CD4-positive, CD25-positive, alpha-beta regulatory T cell (primary cell): ENCODE measurements around the gene EVC2. TPM values are rescaled to one million over a fixed set of nuclear protein-coding genes. Genes with fewer than 3 reads are reported as not detected.

Experiments
- ATAC-seq, 2 donors: fragments of 150-1000 bp; cut with Tn5 transposase; one replicate each; pipeline ENCODE4 v1.10.0; 2021; ENCODE audit warnings: low read depth in 2 of 2, moderate number of reproducible peaks in 2 of 2, moderate library complexity in 1 of 2
- DNase-seq, 3 donors: peaks; one replicate each; pipeline versions ENCODE4 v3.0.0 to v3.0.0-alpha.2; 2012 to 2022; ENCODE audit warnings: mixed read lengths in 1 of 3
- H3K27ac ChIP-seq: one replicate; pipeline ENCODE4 v1.7.0; 2013; ENCODE audit warnings: mild to moderate bottlenecking, low read length; ENCODE audit not compliant: insufficient read depth, poor library complexity, severe bottlenecking
- H3K27me3 ChIP-seq: one replicate; pipeline ENCODE4 v1.7.0; 2013; ENCODE audit warnings: low read length; ENCODE audit not compliant: control insufficient read depth, insufficient read depth
- H3K36me3 ChIP-seq: one replicate; pipeline ENCODE4 v1.7.0; 2013; ENCODE audit warnings: mild to moderate bottlenecking, low read length, moderate library complexity; ENCODE audit not compliant: control insufficient read depth, insufficient read depth
- H3K4me1 ChIP-seq: 2 replicates; pipeline ENCODE4 v1.7.0; 2013; ENCODE audit warnings: mild to moderate bottlenecking, low read length; ENCODE audit not compliant: insufficient read depth, control insufficient read depth, poor library complexity, severe bottlenecking
- H3K4me3 ChIP-seq: one replicate; pipeline ENCODE4 v1.7.0; 2013; ENCODE audit warnings: low read depth, mild to moderate bottlenecking, low read length, moderate library complexity
- H3K9me3 ChIP-seq, 2 experiments: 1 replicate in 1 of 2; 2 replicates in 1 of 2; pipeline ENCODE4 v1.7.0; 2013; ENCODE audit warnings: low read length in 2 of 2, mild to moderate bottlenecking in 1 of 2, moderate library complexity in 1 of 2; ENCODE audit not compliant: control insufficient read depth in 2 of 2
- H3K27ac Mint-ChIP-seq, 3 donors: one replicate each; pipeline ENCODE4 v1.8.0; 2020 to 2022; ENCODE audit warnings: mild to moderate bottlenecking in 3 of 3, mixed read lengths in 3 of 3, moderate library complexity in 2 of 3
- H3K27me3 Mint-ChIP-seq: one replicate; pipeline ENCODE4 v1.8.0; 2022; ENCODE audit warnings: mild to moderate bottlenecking, mixed read lengths
- H3K36me3 Mint-ChIP-seq: one replicate; pipeline ENCODE4 v1.8.0; 2020; ENCODE audit warnings: mixed read lengths
- H3K4me1 Mint-ChIP-seq, 4 donors: one replicate each; pipeline ENCODE4 v1.8.0; 2020 to 2022; ENCODE audit warnings: mixed read lengths in 4 of 4, mild to moderate bottlenecking in 1 of 4
- H3K4me3 Mint-ChIP-seq, 4 donors: one replicate each; pipeline ENCODE4 v1.8.0; 2020 to 2022; ENCODE audit warnings: mild to moderate bottlenecking in 4 of 4, mixed read lengths in 4 of 4, moderate library complexity in 3 of 4
- H3K9me3 Mint-ChIP-seq, 7 donors: one replicate each; pipeline ENCODE4 v1.8.0; 2020 to 2022; ENCODE audit warnings: mixed read lengths in 7 of 7, mild to moderate bottlenecking in 3 of 7, moderate library complexity in 2 of 7
- polyA plus RNA-seq, 4 donors: library from polyadenylated mRNA; unstranded; fragments of 300-500 nt; fragmentation: Illumina TruSeq; gene quantifications; one replicate each; pipeline ENCODE4 v1.2.3, GENCODE V29; 2021
- total RNA-seq: library from RNA; stranded (reverse); gene quantifications from one replicate; pipeline ENCODE4 v1.2.3, GENCODE V29; 2022

EVC2 gene
- total and polyA plus RNA-seq, 5 donors from 2014 or later = 0.03 to 3.2 (median 0.85) TPM

DNA sequence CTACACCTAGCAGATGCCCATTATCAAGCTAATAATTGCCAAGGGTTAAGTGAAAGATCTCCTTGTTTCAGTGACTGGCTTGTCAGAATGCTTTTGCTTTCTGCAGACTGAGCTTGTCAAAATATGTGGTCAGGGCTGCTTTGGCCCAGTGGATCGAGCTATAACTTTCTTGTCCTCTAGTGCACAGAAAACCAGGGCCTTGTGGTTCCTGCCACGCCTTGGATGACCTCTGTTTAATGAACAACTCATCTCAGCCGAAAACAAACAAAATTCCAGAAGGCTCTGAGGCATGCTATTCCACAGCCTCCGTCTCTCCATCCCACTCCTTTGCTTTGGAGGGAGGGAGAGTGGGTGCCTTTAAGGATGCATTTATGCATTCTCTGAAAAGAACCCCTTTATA lies 14.0 kb upstream of the EVC2 start:
- Mint-ChIP-seq H3K4me1 (no peaks in the 10 kb centered on the region), H3K4me3 (no peak overlapping the region), H3K9me3 (peaks cover 0 to 5% (median 2%) of the 10 kb centered on the region in 7 donors), H3K36me3 (peaks cover 3% of the 10 kb centered on the region), H3K27me3 (no peaks in the 10 kb centered on the region), H3K27ac (no peak overlapping the region)
- Histone ChIP-seq H3K27ac (no peak overlapping the region), H3K36me3 (no peaks in the 10 kb centered on the region), H3K4me3 (no peak overlapping the region), H3K4me1 (no peaks in the 10 kb centered on the region), H3K27me3 (no peaks in the 10 kb centered on the region), H3K9me3 (no peaks in the 10 kb centered on the region)
- no peak for ATAC-seq
- DNase-seq = no peak

DNA sequence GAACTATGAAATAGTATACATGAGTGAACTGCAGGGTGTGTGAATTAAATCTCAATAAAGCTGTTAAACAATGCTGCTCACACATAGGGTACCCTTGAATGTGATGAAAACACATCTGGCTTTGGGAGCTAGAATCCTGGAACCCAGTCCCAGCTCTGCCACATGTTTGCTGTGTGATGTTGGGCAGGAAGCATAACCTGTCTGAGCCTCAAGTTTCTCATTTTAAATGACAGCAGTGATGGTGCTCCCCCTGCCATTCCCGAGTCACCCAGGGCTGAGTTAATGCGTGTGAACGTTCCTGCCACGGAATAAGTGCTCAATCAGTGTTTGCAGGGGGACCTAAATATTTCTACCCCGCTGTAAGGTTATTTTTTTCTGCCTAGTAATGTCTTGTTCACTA lies 13.6 kb upstream of the EVC2 start:
- no peak overlapping the region for H3K27ac ChIP-seq
- no peak for ATAC-seq
- no peaks in the 10 kb centered on the region for H3K9me3 ChIP-seq
- Mint-ChIP-seq H3K27ac (no peak overlapping the region), H3K27me3 (peaks cover 3% of the 10 kb centered on the region), H3K36me3 (peaks cover 3% of the 10 kb centered on the region), H3K4me1 (no peaks in the 10 kb centered on the region), H3K9me3 (peaks cover 0 to 5% (median 2%) of the 10 kb centered on the region in 7 donors), H3K4me3 (no peak overlapping the region)
- DNase-seq = no peak
- H3K4me1 ChIP-seq = no peaks in the 10 kb centered on the region
- no peak overlapping the region for H3K4me3 ChIP-seq
- no peaks in the 10 kb centered on the region for H3K36me3 ChIP-seq
- no peaks in the 10 kb centered on the region for H3K27me3 ChIP-seq

- H3K27me3 ChIP-seq = no peaks in the 10 kb centered on the region
- Mint-ChIP-seq H3K27me3 (peaks cover 5% of the 10 kb centered on the region), H3K4me3 (no peak overlapping the region), H3K27ac (no peak overlapping the region), H3K36me3 (peaks cover 3% of the 10 kb centered on the region), H3K9me3 (peaks cover 0 to 6% (median 2%) of the 10 kb centered on the region in 7 donors), H3K4me1 (no peaks in the 10 kb centered on the region)
- H3K9me3 ChIP-seq = no peaks in the 10 kb centered on the region
- ATAC-seq = no peak
- H3K27ac ChIP-seq = no peak overlapping the region
- H3K4me1 ChIP-seq = no peaks in the 10 kb centered on the region
- no peak overlapping the region for H3K4me3 ChIP-seq
- no peak for DNase-seq
- no peaks in the 10 kb centered on the region for H3K36me3 ChIP-seq
Measured at GRCh38 chr4:5720980-5721379, 12.6 kb upstream of the EVC2 start.

DNA sequence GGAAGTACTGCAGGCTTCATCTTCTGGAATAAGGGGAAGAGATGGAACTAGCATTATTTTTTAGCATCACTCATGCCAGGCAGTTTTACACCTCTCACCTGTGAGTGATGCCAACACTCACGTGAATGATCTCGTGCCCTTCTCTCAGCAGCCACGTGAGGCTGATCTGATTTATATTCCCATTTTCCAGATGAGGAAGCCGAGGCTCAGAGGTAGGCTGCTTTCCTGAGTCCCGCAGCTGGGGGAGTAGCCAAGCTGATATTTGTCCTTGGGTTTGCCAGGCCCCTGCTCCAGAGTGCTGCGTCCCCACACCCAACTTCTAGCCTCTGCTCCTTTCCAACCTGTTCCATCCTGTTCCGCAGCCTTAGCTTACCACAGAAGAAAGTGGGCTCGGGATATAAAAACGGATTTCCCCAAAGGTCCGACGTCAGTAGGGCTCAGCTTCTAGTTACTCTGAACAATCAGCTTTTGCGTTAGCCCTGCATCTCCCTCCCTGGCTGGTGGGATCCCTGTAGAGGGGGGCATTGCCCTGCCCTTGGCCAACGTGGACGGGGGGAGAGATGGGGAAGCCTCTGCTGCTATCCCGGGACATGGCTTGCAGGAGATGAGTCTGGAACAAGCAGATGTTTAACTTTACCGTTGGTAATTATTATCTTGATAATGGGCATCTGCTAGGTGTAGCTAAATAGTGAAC lies 11.9 kb upstream of the EVC2 start:
- H3K27me3 ChIP-seq = no peaks in the 10 kb centered on the region
- H3K4me3 Mint-ChIP-seq = no peak overlapping the region
- H3K9me3 ChIP-seq = no peaks in the 10 kb centered on the region
- no peak overlapping the region for H3K4me3 ChIP-seq
- peaks cover 0 to 7% (median 3%) of the 10 kb centered on the region in 7 donors for H3K9me3 Mint-ChIP-seq
- no peaks in the 10 kb centered on the region for H3K4me1 ChIP-seq
- H3K27ac ChIP-seq = no peak overlapping the region
- no peaks in the 10 kb centered on the region for H3K4me1 Mint-ChIP-seq
- ATAC-seq = no peak
- H3K27ac Mint-ChIP-seq = no peak overlapping the region
- H3K36me3 Mint-ChIP-seq = peaks cover 3% of the 10 kb centered on the region
- peaks cover 5% of the 10 kb centered on the region for H3K27me3 Mint-ChIP-seq
- DNase-seq = no peak
- no peaks in the 10 kb centered on the region for H3K36me3 ChIP-seq

GRCh38 chr4:5719350-5720055 lies 11.1 kb upstream of the EVC2 start:
- no peak for ATAC-seq
- no peak overlapping the region for H3K27ac ChIP-seq
- DNase-seq = no peak
- no peaks in the 10 kb centered on the region for H3K4me1 Mint-ChIP-seq
- peaks cover 5% of the 10 kb centered on the region for H3K27me3 Mint-ChIP-seq
- peaks cover 0 to 2% of the 10 kb centered on the region in 2 experiments for H3K9me3 ChIP-seq
- peaks cover 0 to 10% (median 6%) of the 10 kb centered on the region in 7 donors for H3K9me3 Mint-ChIP-seq
- H3K36me3 ChIP-seq = no peaks in the 10 kb centered on the region
- H3K27ac Mint-ChIP-seq = no peak overlapping the region
- no peaks in the 10 kb centered on the region for H3K27me3 ChIP-seq
- no peak overlapping the region for H3K4me3 ChIP-seq
- no peak overlapping the region for H3K4me3 Mint-ChIP-seq
- no peaks in the 10 kb centered on the region for H3K4me1 ChIP-seq
- peaks cover 3% of the 10 kb centered on the region for H3K36me3 Mint-ChIP-seq

DNA sequence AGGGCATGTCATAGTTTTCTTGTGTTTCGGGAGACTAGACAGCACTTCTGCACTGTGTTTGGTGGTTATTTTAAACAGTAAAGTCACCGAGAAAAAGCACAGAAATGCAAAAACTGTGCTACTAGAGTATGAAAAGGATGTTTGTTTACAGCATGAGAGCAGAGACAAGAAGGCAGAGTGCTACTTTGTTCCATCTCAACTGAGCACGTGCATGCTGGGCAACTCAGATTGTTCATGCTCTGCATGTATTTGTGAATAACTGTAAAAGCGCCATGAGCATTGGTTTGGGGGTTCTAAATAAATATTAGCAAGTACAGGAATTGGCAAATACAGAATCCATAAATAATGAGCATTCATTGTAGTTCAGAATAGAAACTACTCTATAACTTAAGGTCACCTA lies 10.1 kb upstream of the EVC2 start:
- Histone ChIP-seq H3K27me3 (no peaks in the 10 kb centered on the region), H3K36me3 (no peaks in the 10 kb centered on the region), H3K4me1 (no peaks in the 10 kb centered on the region), H3K4me3 (no peak overlapping the region), H3K9me3 (peaks cover 0 to 2% of the 10 kb centered on the region in 2 experiments), H3K27ac (no peak overlapping the region)
- Mint-ChIP-seq H3K4me1 (no peaks in the 10 kb centered on the region), H3K27me3 (peaks cover 11% of the 10 kb centered on the region), H3K9me3 (peaks cover 0 to 13% (median 6%) of the 10 kb centered on the region in 7 donors), H3K27ac (peak overlapping the region in 1 of 3 donors; percentile 40), H3K4me3 (no peak overlapping the region), H3K36me3 (peaks cover 3% of the 10 kb centered on the region)
- DNase-seq = no peak
- no peak for ATAC-seq

DNA sequence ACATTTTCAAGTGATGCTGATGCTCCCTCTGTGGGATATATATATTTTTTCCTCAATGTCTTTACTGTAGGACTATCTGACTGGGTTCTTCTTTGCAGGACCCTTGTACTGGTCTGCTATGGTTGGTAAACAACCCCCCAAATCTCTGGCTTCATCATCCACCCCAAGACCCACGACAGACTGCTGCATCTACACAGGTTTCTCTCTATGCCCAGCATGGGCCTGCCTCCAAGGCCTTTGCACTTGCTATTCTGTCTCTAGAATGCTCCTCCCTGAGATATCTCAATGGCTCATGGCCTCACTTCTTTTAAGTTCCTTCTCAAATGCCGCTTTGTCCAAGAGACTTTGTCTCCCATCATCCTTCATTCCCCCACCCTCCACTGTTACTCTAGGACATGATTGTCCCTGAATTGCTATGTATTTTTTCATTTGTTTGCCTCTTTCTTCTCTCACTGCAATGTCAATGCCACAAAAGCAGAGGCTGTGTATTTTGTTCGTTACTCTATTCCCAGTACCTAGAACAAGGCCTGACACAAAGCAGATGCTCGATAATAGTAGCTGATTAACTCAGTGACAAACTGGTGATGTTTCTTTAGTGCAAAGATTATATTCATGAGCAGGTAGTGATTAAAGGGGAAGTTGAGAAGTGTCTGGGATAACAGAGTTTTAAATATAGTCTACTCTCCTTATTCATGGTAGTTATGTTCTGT lies 9.2 kb upstream of the EVC2 start:
- Histone ChIP-seq H3K36me3 (no peaks in the 10 kb centered on the region), H3K4me1 (no peaks in the 10 kb centered on the region), H3K27ac (no peak overlapping the region), H3K9me3 (peaks cover 0 to 2% of the 10 kb centered on the region in 2 experiments), H3K27me3 (peaks cover under 1% of the 10 kb centered on the region), H3K4me3 (no peak overlapping the region)
- Mint-ChIP-seq H3K4me3 (no peak overlapping the region), H3K27me3 (peaks cover 14% of the 10 kb centered on the region), H3K4me1 (peaks cover 0 to 3% (median under 1%) of the 10 kb centered on the region in 4 donors), H3K27ac (no peak overlapping the region), H3K9me3 (peaks cover 0 to 13% (median 6%) of the 10 kb centered on the region in 7 donors), H3K36me3 (peaks cover 3% of the 10 kb centered on the region)
- DNase-seq (no peak), ATAC-seq (no peak)
